PFSK-1 (cell line): ENCODE results near the gene DSP.

ENCODE experiments used
- FOXP2 ChIP-seq: optimal IDR thresholded peaks from 2 replicates; pipeline ENCODE3; 2011; ENCODE audit warnings: borderline replicate concordance, control low read depth, inconsistent platforms; ENCODE audit not compliant: insufficient read depth; ENCODE audit errors: extremely low read length, extremely low read depth
- POLR2AphosphoS5 ChIP-seq: IDR thresholded peaks from 2 replicates; pipeline ENCODE4 v1.6.1; 2012; ENCODE audit warnings: low read depth, mild to moderate bottlenecking, control low read depth, low read length, moderate library complexity
- REST ChIP-seq, 2 experiments: IDR thresholded peaks; 2 replicates each; pipeline versions ENCODE4 v1.6.1 to v1.8.0; 2011 to 2012; ENCODE audit warnings: low read depth in 2 of 2, low read length in 2 of 2, control low read depth in 1 of 2, inconsistent platforms in 1 of 2, mild to moderate bottlenecking in 1 of 2, moderate library complexity in 1 of 2; ENCODE audit not compliant: insufficient read depth in 1 of 2
- SIN3A ChIP-seq: IDR thresholded peaks from 2 replicates; pipeline ENCODE4 v1.6.1; 2012; ENCODE audit warnings: mild to moderate bottlenecking, low read length, moderate library complexity, borderline replicate concordance; ENCODE audit not compliant: insufficient read depth
- TAF1 ChIP-seq: IDR thresholded peaks from 2 replicates; pipeline ENCODE4 v1.6.1; 2012; ENCODE audit warnings: low read length, control low read depth, borderline replicate concordance; ENCODE audit not compliant: insufficient read depth

The DSP gene

GRCh38 chr6:7615611-7616383 is 74.3 kb downstream of the DSP start:
- TF ChIP-seq FOXP2 = no peak
- TF ChIP-seq SIN3A = no peak
- TF ChIP-seq REST (IDR thresholded peaks at IDR 0.05; ENCODE audit: insufficient read depth in 1 of 2, low read depth in 2 of 2, low read length in 2 of 2) = no peak
- no peak for TF ChIP-seq TAF1
- no peak for TF ChIP-seq POLR2AphosphoS5

GRCh38 chr6:7617801-7618764 is 76.6 kb downstream of the DSP start:
- no peak for TF ChIP-seq TAF1

- no peak for TF ChIP-seq FOXP2
- no peak for TF ChIP-seq SIN3A
- TF ChIP-seq POLR2AphosphoS5 = no peak
- TF ChIP-seq TAF1 = no peak
- TF ChIP-seq REST (IDR thresholded peaks at IDR 0.05; ENCODE audit: insufficient read depth in 1 of 2, low read depth in 2 of 2, low read length in 2 of 2) = no peak
Observed at GRCh38 chr6:7621761-7622160, 80.3 kb downstream of the DSP start.

GRCh38 chr6:7624796-7625710 is 83.6 kb downstream of the DSP start:
- TF ChIP-seq TAF1 = no peak
- TF ChIP-seq SIN3A = no peak
- TF ChIP-seq POLR2AphosphoS5 = no peak
- TF ChIP-seq FOXP2 = no peak
- no peak for TF ChIP-seq REST (IDR thresholded peaks at IDR 0.05; ENCODE audit: insufficient read depth in 1 of 2, low read depth in 2 of 2, low read length in 2 of 2)

- no peak for TF ChIP-seq SIN3A
- no peak for TF ChIP-seq REST (IDR thresholded peaks at IDR 0.05; ENCODE audit: insufficient read depth in 1 of 2, low read depth in 2 of 2, low read length in 2 of 2)
- no peak for TF ChIP-seq FOXP2
- TF ChIP-seq TAF1 = no peak
- TF ChIP-seq POLR2AphosphoS5 = no peak
Observed at GRCh38 chr6:7628479-7628878, 87.0 kb downstream of the DSP start.
